22Rv1 (cell line): ENCODE data around the gene HOXB9.

ENCODE experiments used
- ZFX ChIP-seq: fragments of 450-650 bp; IDR thresholded peaks from 2 replicates; pipeline ENCODE4 v1.6.1; 2017; ENCODE audit warnings: antibody characterized with exemption, borderline replicate concordance
- TF ChIP-seq, protein P1 (sequence below): fragments of 450-650 bp; IDR thresholded peaks from 2 replicates; pipeline ENCODE4 v1.5.1; 2017; ENCODE audit warnings: mild to moderate bottlenecking

DNA sequence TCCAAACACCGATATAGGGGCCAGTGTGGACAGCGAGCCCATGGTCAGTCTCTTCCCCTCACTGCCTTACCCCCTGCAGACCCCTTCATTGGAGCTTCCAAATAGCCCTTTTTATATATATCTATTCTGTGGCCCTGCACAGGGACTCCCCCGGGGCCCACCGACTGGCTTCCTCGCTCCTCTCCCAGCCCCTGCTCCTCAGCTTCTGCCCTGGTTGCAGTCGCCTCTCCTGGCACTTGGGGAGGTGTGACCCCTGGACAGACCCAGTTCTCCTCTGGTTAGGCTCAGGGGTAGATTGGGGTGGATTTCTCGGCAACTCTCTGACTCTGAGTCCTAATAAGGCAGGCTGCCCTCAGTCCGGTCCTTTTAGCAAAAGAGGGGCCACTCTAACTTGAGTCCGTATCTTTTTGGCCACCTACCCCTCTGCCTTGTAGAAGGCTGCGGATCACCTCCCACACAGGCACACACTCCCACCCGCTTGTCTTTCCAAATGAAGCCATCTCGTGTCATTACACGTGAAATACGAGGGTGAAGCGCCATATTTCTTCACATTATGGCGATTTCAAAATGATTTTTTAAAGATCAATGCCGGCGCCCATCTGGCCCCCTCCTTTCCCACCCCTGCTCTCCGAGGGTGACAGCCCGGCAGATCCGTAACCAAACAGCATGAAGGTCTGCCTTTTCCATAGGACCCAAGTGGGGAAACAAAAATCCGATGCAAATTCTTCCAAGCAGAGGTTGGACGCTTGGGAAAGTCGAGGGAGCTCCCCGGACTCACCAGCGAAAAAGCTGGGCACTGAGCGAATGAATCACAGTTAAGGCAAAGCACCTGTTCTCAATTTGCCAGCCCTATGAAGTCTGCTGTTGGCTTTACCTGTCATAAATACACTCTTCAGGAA, 1.7 kb upstream of the HOXB9 start:
- TF ChIP-seq, protein P1, sequence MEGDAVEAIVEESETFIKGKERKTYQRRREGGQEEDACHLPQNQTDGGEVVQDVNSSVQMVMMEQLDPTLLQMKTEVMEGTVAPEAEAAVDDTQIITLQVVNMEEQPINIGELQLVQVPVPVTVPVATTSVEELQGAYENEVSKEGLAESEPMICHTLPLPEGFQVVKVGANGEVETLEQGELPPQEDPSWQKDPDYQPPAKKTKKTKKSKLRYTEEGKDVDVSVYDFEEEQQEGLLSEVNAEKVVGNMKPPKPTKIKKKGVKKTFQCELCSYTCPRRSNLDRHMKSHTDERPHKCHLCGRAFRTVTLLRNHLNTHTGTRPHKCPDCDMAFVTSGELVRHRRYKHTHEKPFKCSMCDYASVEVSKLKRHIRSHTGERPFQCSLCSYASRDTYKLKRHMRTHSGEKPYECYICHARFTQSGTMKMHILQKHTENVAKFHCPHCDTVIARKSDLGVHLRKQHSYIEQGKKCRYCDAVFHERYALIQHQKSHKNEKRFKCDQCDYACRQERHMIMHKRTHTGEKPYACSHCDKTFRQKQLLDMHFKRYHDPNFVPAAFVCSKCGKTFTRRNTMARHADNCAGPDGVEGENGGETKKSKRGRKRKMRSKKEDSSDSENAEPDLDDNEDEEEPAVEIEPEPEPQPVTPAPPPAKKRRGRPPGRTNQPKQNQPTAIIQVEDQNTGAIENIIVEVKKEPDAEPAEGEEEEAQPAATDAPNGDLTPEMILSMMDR: no peak
- no peak for TF ChIP-seq ZFX
